ENCODE measurements around the gene PRR16. TPM values are rescaled to one million over a fixed set of nuclear protein-coding genes. Genes with fewer than 3 reads are reported as not detected.

PRR16 gene
- total RNA-seq, 4 donors from 2014 or later = 0.48 to 2.3 (median 1.9) TPM; not detected in 1

DNA sequence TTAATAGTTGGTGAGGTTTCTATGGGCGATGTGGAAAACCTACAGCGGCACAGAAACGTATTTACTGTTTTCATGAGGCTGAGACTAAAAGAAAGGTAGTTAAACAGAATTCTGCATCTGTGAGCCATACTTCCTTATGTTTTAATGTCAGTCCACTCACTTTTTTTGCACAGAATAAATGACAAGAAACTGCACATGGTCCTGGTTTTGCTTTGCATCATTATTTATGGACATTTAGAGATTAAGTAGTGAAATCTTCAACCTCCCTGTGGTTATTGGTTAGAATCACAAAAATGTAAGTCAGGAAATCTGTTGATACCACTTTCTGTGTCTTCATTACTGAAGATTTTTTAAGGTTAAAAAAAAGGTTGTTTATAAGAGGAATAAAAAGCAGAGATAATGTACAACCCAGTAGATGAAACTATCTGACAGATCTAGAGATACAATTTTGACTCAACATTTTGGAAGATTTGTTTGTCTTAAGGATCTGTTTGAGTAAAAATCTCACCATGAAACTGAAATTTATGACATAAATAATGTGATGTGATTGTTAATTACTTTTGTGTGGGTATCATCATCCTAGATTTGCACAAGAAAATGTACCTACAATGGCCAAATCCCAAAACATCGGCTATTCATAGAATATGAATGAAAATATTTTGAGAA, 2.4 kb downstream of the PRR16 start:
- peaks cover 0 to 44% (median 2%) of the 10 kb centered on the region in 4 donors for H3K27me3 ChIP-seq
- no peaks in the 10 kb centered on the region for H3K9me3 ChIP-seq
- H3K4me1 ChIP-seq = peaks cover 10 to 23% (median 16%) of the 10 kb centered on the region in 3 donors
- H3K4me3 ChIP-seq = peak overlapping the region in 3 of 4 donors; percentile 43 to 71 (median 54)
- no peak for DNase-seq
- H3K27ac ChIP-seq = peak overlapping the region in 1 of 4 donors; percentile 77
- intact Hi-C loops (cut with DNase I) = no loop called here
- TF ChIP-seq, protein P1, sequence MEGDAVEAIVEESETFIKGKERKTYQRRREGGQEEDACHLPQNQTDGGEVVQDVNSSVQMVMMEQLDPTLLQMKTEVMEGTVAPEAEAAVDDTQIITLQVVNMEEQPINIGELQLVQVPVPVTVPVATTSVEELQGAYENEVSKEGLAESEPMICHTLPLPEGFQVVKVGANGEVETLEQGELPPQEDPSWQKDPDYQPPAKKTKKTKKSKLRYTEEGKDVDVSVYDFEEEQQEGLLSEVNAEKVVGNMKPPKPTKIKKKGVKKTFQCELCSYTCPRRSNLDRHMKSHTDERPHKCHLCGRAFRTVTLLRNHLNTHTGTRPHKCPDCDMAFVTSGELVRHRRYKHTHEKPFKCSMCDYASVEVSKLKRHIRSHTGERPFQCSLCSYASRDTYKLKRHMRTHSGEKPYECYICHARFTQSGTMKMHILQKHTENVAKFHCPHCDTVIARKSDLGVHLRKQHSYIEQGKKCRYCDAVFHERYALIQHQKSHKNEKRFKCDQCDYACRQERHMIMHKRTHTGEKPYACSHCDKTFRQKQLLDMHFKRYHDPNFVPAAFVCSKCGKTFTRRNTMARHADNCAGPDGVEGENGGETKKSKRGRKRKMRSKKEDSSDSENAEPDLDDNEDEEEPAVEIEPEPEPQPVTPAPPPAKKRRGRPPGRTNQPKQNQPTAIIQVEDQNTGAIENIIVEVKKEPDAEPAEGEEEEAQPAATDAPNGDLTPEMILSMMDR (IDR thresholded peaks at IDR 0.05) = no peak
- no peak for TF ChIP-seq POLR2A (IDR thresholded peaks at IDR 0.05)
- H3K36me3 ChIP-seq = no peaks in the 10 kb centered on the region
- 72 to 83% methylated on average over 4 of the region's 4 CpGs for WGBS, 2 donors

DNA sequence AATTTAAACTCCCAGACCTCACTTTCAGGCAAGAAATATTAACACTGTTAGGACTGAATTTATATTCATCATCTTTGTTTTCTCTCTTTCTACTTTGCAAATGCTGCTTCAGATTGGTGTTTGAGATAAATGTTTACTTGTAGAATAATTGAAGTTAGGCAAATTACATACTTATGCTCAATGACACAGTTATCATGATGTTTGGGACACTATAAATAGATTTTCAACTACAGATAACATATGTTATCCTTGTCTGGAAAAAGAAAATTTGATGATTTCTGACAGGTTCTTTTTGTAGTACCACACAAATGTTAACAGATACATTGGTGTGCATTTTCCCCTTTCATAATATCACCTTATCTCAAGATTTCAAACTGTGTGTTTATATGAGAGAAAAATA, 7.9 kb downstream of the PRR16 start:
- intact Hi-C loops (cut with DNase I) = no loop called here
- Histone ChIP-seq H3K4me3 (no peak overlapping the region), H3K9me3 (no peaks in the 10 kb centered on the region), H3K36me3 (no peaks in the 10 kb centered on the region), H3K4me1 (no peaks in the 10 kb centered on the region), H3K27ac (no peak overlapping the region), H3K27me3 (peaks cover 0 to 1% (median 0%) of the 10 kb centered on the region in 4 donors)
- no peak for DNase-seq
- TF ChIP-seq, protein P1 (IDR thresholded peaks at IDR 0.05) = no peak
- no peak for TF ChIP-seq POLR2A (IDR thresholded peaks at IDR 0.05)

DNA sequence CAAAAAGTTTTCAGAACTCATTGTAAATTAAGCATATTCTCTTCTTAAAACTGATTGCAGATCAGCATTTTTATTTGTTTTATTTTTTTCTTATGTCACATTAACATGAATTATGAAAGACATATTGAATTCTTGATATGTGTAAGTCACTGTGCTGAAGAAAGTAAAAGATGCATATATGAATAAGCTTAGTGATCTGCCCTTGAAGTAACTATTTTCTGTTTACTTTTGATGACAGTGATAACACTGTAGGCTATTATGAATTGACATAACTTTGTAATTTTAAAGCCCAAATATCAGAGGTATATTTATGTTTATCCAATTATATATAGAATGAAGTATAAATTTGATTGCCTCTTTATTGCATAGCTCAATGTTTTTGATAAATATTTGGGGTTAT, 8.8 kb downstream of the PRR16 start:
- Histone ChIP-seq H3K9me3 (no peaks in the 10 kb centered on the region), H3K27me3 (no peaks in the 10 kb centered on the region), H3K4me1 (no peaks in the 10 kb centered on the region), H3K27ac (no peak overlapping the region), H3K4me3 (no peak overlapping the region), H3K36me3 (no peaks in the 10 kb centered on the region)
- intact Hi-C loops (cut with DNase I) = no loop called here
- DNase-seq = no peak
- TF ChIP-seq, protein P1 (IDR thresholded peaks at IDR 0.05) = no peak
- TF ChIP-seq POLR2A (IDR thresholded peaks at IDR 0.05) = no peak

DNA sequence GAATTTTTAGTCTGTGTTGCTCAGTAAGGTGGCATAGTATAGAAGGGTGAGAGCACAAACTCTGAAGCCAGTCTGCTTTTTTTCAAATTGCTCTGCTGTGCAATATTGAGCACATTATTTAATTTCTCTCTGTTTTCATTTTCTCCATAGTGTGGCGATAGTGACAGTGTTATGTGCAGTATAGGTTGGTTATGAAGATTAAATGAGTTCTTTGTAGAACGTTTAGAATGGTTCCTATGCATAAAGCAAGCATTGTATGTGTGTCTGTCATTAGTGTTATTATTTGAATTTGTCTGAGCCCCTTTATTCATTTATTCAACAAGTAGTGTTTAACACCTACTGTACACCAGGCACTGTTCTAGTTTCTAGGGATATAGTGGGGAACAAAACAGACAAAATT, 9.2 kb downstream of the PRR16 start:
- H3K27ac ChIP-seq = no peak overlapping the region
- H3K4me1 ChIP-seq = no peaks in the 10 kb centered on the region
- TF ChIP-seq POLR2A (IDR thresholded peaks at IDR 0.05) = no peak
- DNase-seq = no peak
- H3K27me3 ChIP-seq = no peaks in the 10 kb centered on the region
- WGBS, 2 donors = 53 to 63% methylated on average over 2 of the region's 2 CpGs
- no peaks in the 10 kb centered on the region for H3K36me3 ChIP-seq
- no peak overlapping the region for H3K4me3 ChIP-seq
- intact Hi-C loops (cut with DNase I) = no loop called here
- H3K9me3 ChIP-seq = no peaks in the 10 kb centered on the region

DNA sequence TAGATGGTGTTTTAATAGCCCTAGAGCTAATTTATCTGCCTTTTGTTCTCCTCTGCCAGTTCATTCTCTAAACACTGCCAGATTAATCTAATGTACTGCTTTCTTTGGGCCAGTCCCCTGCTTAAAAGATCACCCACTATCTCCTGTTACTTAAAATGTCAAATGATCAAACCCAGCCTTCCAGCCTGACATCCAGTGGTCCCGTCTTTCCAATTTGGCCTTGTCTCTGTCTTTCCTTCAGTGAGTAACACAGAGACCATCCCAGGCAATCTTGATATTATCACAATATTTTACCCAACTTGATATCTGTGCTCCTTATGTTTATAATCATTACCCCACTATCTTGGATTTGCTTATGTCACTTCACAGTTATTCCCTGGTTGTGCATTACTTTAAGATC, 12.0 kb downstream of the PRR16 start:
- intact Hi-C loops (cut with DNase I) = no loop called here
- TF ChIP-seq POLR2A (IDR thresholded peaks at IDR 0.05) = no peak
- TF ChIP-seq, protein P1 (IDR thresholded peaks at IDR 0.05) = no peak
- H3K36me3 ChIP-seq = no peaks in the 10 kb centered on the region
- no peak overlapping the region for H3K4me3 ChIP-seq
- no peak for DNase-seq
- H3K4me1 ChIP-seq = no peaks in the 10 kb centered on the region
- no peak overlapping the region for H3K27ac ChIP-seq
- H3K9me3 ChIP-seq = no peaks in the 10 kb centered on the region
- H3K27me3 ChIP-seq = no peaks in the 10 kb centered on the region
- WGBS, 2 donors = 52 to 71% methylated on average over 1 of the region's 1 CpG

DNA sequence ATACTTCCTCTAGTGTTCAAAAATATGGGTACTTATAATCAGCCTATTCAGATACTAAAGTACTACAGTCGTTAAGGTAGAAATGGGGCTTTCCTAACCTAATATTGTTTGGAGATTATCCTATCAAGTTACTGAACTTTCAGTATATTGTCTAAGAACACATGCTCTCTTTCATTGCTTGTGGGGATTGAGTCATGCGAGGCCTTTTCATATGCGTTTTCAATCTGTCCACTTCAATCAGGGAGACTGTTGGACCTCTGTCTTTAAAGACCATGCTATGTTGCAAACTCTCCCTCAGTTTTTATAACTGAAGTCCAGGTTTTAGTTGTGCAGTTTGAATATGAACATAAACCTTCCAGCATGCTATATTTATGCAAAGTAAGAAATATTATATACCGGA, 15.0 kb downstream of the PRR16 start:
- TF ChIP-seq POLR2A (IDR thresholded peaks at IDR 0.05) = no peak
- TF ChIP-seq, protein P1 (IDR thresholded peaks at IDR 0.05) = no peak
- Histone ChIP-seq H3K27ac (no peak overlapping the region), H3K4me1 (no peaks in the 10 kb centered on the region), H3K36me3 (no peaks in the 10 kb centered on the region), H3K9me3 (no peaks in the 10 kb centered on the region), H3K4me3 (no peak overlapping the region), H3K27me3 (no peaks in the 10 kb centered on the region)
- no peak for DNase-seq
- intact Hi-C loops (cut with DNase I) = no loop called here
- 47 to 60% methylated on average over 4 of the region's 4 CpGs for WGBS, 2 donors

All from esophagus squamous epithelium (tissue), 5 donors.